LoVo (cell line): ENCODE results near the gene FAM111A.

ENCODE experiments used
- DNase-seq: peaks from one replicate; pipeline ENCODE4 v3.0.0-alpha.2; 2016; ENCODE audit warnings: low spot score

The FAM111A gene

GRCh38 chr11:59180168-59180776 is 37.6 kb downstream of the FAM111A start:
- no peak for DNase-seq

- no peak for DNase-seq
Observed at GRCh38 chr11:59180907-59181306, 38.3 kb downstream of the FAM111A start.

DNA sequence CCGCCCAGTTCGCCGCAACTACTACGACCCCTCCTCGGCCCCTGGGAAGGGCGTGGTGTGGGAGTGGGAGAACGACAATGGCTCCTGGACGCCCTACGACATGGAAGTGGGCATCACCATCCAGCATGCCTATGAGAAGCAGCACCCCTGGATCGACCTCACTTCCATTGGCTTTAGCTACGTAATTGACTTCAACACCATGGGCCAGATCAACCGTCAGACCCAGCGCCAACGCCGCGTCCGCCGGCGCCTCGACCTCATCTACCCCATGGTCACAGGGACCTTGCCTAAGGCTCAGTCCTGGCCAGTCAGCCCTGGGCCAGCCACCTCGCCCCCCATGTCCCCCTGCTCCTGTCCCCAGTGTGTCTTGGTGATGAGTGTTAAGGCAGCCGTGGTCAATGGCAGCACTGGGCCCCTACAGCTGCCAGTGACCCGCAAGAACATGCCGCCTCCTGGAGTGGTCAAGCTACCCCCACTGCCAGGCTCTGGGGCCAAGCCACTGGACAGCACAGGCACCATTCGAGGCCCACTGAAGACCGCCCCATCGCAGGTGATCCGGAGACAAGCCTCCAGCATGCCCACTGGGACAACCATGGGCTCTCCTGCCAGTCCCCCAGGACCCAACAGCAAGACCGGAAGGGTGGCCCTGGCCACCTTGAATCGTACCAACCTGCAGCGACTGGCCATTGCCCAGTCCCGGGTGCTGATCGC is 39.2 kb downstream of the FAM111A start:
- no peak for DNase-seq

- peak; percentile 18 for DNase-seq
Observed at GRCh38 chr11:59182457-59183151, 39.9 kb downstream of the FAM111A start.

- DNase-seq, result no peak
Observed at GRCh38 chr11:59183771-59184170, 41.1 kb downstream of the FAM111A start.

GRCh38 chr11:59184691-59185339 is 42.2 kb downstream of the FAM111A start:
- DNase-seq, result no peak

DNA sequence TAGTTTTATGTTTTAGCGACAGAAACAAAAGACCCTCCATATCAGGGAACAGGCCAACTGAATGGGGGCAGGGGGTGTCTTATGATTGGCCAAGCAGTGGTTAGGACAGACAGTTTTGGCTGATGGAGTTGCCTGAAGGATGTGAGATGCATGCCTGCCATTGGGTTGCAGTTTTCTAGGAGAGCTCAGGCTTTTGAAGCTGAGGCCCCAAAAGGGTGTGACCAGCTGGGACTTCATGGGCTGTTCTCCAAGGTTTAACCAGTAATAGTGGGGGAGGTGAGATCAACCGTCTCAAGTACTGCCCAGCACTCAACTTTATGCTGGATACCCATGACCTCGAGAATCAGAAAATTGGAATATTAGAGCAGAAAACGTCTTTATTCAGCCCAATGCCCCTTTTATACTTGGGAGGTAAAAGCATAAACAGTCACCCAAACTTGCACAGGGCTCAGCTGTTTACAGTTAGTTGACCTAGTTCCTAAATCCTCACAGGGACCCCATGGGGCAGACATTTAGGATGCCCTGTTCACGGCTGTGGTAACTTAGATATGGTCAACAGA is 42.8 kb downstream of the FAM111A start:
- DNase-seq, result peak; percentile 25

- DNase-seq, result peak; percentile 88
Observed at GRCh38 chr11:59186130-59186594, 43.5 kb downstream of the FAM111A start.

GRCh38 chr11:59187035-59187434 is 44.4 kb downstream of the FAM111A start:
- DNase-seq, result no peak

- DNase-seq, result no peak
Observed at GRCh38 chr11:59187587-59187986, 44.9 kb downstream of the FAM111A start.

GRCh38 chr11:59188954-59189353 is 46.3 kb downstream of the FAM111A start:
- no peak for DNase-seq

DNA sequence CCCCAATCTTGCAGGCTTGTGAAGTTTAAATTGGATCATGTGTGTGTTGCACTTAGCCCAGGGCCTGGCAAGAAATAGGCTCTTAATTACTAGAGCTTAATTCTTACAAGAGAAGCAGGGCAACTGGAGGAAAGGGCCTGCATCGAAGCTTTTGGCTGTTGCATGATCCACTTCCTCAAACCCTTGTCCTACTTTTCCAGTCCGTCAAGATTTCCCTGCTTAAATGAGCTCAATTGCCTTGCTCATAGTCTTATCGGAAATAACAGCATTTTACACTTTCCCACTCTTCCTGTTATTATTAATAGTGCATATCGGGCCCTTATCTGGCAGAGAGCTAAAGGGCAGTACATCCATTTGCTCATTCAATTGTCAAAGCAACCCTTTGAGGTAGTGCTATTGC is 47.3 kb downstream of the FAM111A start:
- DNase-seq, result no peak

DNA sequence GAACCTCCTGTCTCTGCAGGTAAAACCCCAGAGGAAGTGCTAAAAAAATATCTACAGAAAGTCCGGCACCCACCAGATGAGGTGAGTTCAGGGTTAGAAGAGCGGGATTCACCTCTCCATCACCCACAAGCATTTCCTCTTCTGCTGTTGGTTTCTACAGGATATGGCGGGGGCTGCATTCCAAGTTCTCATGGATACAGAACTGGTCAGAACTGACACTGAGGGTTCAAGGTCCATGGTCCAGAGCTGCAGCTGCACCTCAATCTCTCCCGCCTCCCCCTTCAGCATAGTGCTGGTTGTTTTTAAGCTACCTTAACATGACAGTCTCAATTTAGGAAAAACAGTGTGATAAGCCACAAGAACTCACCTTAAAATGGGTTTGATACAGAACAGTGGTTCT is 48.4 kb downstream of the FAM111A start:
- DNase-seq, result no peak

GRCh38 chr11:59191890-59192289 is 49.2 kb downstream of the FAM111A start:
- DNase-seq, result no peak

DNA sequence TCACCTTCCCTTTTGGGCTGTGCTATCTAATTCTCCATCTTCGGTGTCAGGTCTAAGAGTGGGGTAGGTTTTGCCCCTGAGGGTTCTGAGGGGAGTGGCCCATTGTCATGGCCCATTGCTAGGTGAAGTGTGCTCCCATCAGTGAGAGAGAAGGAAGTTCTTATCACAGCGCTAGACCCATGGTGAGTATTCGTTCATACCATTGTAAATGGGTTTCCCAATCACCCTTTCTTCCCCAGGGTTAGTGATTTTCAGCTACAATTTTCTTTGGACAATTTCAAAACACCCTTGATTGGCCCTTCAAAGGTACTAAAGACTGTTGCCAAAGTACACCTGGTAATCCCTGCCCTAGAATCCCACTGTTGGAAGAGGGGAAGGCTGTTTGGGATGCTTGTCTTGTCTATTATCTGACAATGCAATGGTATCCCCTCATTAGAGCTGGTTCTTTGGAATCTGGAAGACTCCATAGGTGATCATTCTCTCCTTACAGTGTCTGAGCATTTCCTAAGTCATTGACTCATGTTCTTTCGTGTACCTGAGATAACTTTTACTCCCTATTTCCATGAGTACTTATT is 49.9 kb downstream of the FAM111A start:
- DNase-seq, result no peak

DNA sequence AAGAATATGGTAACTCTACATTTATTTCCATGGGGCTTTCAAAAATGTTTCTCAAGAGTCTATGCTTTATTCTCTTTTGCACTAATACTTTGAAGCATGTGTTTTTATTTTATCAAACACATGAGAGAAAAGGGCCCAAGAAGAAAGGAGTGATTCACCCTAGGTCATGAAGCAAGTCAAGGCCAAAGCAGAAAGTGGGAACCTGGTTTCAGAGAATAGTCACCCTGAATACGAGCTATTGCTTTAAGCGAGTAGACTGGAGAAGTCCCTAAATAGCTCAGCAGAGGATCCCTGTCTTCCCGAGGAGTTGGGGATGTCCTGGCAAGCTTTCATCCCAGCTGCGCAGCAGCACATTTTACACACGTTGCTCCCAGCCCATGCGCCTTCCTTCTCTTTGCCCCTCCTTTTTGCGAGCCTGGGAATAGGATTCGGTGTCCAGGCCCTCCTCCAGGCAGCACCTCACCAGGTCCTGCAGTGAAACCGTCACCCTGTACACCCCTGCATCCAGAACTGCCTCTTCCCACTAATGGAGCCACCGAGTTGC is 51.0 kb downstream of the FAM111A start:
- DNase-seq, result no peak

DNA sequence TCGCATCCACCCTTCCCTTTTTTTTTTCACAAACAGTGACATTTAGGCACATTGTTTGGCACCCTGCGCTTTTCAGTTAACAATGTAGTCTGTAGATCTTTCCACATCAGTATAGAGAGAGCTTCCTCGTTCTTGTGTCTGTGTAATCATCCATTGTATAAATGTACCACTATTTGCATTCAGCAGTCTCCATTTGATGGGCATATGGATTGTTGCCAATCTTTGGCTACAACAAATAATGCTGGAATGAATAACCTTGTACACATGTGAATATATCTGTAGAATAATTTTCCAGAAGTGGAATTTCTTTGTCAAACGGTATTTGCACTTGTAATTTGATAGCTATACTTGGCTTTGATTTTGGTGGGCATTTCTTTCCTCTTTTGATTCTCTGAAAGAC is 52.9 kb downstream of the FAM111A start:
- no peak for DNase-seq

- DNase-seq, result no peak
Observed at GRCh38 chr11:59196777-59197176, 54.1 kb downstream of the FAM111A start.

DNA sequence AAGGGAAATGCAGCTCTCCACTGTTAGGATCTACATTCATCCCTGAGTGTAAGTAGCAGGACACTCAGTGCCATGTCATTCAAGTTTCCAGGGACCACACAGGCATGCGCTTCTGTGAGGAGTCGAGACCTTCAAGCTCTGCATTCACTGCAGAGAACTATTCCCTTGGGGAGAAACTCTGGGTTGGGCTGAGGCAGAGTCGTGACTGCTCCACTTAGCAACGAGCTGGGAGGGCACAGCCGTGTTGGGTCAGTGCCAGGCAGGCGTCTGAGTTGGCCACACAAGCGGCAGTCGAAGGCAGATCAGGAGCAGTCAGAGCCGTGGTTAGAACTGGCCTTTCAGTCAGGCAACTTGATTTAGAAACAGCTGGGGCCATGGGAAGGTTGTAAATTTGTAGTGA is 55.3 kb downstream of the FAM111A start:
- no peak for DNase-seq

GRCh38 chr11:59198726-59199125 is 56.1 kb downstream of the FAM111A start:
- no peak for DNase-seq

- DNase-seq, result no peak
Observed at GRCh38 chr11:59199546-59200422, 57.1 kb downstream of the FAM111A start.
